ENCODE data around the gene SH3BP2. TPM values are rescaled to one million over a fixed set of nuclear protein-coding genes. Genes with fewer than 3 reads are reported as not detected.

Gene SH3BP2
- total RNA-seq, 6 donors from 2014 or later = 59.1 to 358 (median 103) TPM

- Histone ChIP-seq H3K4me3 (no peak overlapping the region), H3K4me1 (peaks cover 7 to 16% (median 16%) of the 10 kb centered on the region in 4 donors), H3K36me3 (peaks cover 15 to 89% (median 81%) of the 10 kb centered on the region in 4 donors), H3K27me3 (no peaks in the 10 kb centered on the region), H3K27ac (no peak overlapping the region), H3K9me3 (no peaks in the 10 kb centered on the region)
- 93 to 95% methylated on average over 13 to 17 of the region's 20 CpGs for WGBS, 2 donors
- DNase-seq = peak in 1 of 2 donors; percentile 53
- no peak for TF ChIP-seq EP300 (IDR thresholded peaks at IDR 0.05)
- TF ChIP-seq CTCF (IDR thresholded peaks at IDR 0.05) = no peak
- no peak for TF ChIP-seq POLR2A (IDR thresholded peaks at IDR 0.05)
- TF ChIP-seq POLR2AphosphoS5 (IDR thresholded peaks at IDR 0.05) = no peak
- no peak for ATAC-seq (ENCODE audit: low FRiP score in 2 of 2)
Observed at GRCh38 chr4:2832309-2832980, 39.6 kb downstream of the SH3BP2 start.

- 94% methylated on average over 13 to 19 of the region's 19 CpGs for WGBS, 2 donors
- DNase-seq (no peak), ATAC-seq (ENCODE audit: low FRiP score in 2 of 2) (no peak)
- Histone ChIP-seq H3K36me3 (peaks cover 15 to 82% (median 74%) of the 10 kb centered on the region in 4 donors), H3K4me1 (peaks cover 13 to 23% (median 22%) of the 10 kb centered on the region in 4 donors), H3K4me3 (no peak overlapping the region), H3K27ac (no peak overlapping the region), H3K27me3 (no peaks in the 10 kb centered on the region), H3K9me3 (no peaks in the 10 kb centered on the region)
- TF ChIP-seq CTCF (IDR thresholded peaks at IDR 0.05) (no peak), EP300 (IDR thresholded peaks at IDR 0.05) (no peak), POLR2AphosphoS5 (IDR thresholded peaks at IDR 0.05) (no peak), POLR2A (IDR thresholded peaks at IDR 0.05) (no peak)
Observed at GRCh38 chr4:2832981-2833670, 40.2 kb downstream of the SH3BP2 start.

- WGBS, 2 donors = 80 to 82% methylated on average over 1 to 2 of the region's 7 CpGs
- DNase-seq = peak in 1 of 2 donors; percentile 59
- Histone ChIP-seq H3K36me3 (peaks cover 15 to 77% (median 69%) of the 10 kb centered on the region in 4 donors), H3K27ac (peak overlapping the region in 1 of 4 donors; percentile 17), H3K4me3 (no peak overlapping the region), H3K9me3 (no peaks in the 10 kb centered on the region), H3K27me3 (no peaks in the 10 kb centered on the region), H3K4me1 (peaks cover 15 to 28% (median 24%) of the 10 kb centered on the region in 4 donors)
- no peak for ATAC-seq (ENCODE audit: low FRiP score in 2 of 2)
- TF ChIP-seq POLR2AphosphoS5 (IDR thresholded peaks at IDR 0.05) (no peak), POLR2A (IDR thresholded peaks at IDR 0.05) (no peak), EP300 (IDR thresholded peaks at IDR 0.05) (no peak), CTCF (IDR thresholded peaks at IDR 0.05) (no peak)
Observed at GRCh38 chr4:2833671-2834000, 40.8 kb downstream of the SH3BP2 start.

- ATAC-seq (ENCODE audit: low FRiP score in 2 of 2) = peak in 1 of 2 donors; percentile 1
- Histone ChIP-seq H3K27me3 (no peaks in the 10 kb centered on the region), H3K9me3 (no peaks in the 10 kb centered on the region), H3K36me3 (peaks cover 15 to 71% (median 64%) of the 10 kb centered on the region in 4 donors), H3K4me3 (no peak overlapping the region), H3K27ac (peak overlapping the region in 3 of 4 donors; percentile 7 to 27 (median 17)), H3K4me1 (peaks cover 15 to 35% (median 28%) of the 10 kb centered on the region in 4 donors)
- DNase-seq = peak; percentile 18 to 52
- TF ChIP-seq CTCF (IDR thresholded peaks at IDR 0.05) (no peak), EP300 (IDR thresholded peaks at IDR 0.05) (no peak), POLR2A (IDR thresholded peaks at IDR 0.05) (no peak), POLR2AphosphoS5 (IDR thresholded peaks at IDR 0.05) (no peak)
- 56 to 87% methylated on average over 3 to 13 of the region's 13 CpGs for WGBS, 2 donors
Observed at GRCh38 chr4:2834001-2834921, 41.4 kb downstream of the SH3BP2 start.
